NCI-H2196 (cell line): Measurements from ENCODE around the gene TIGD3.

Experiments
- DNase-seq: peaks from one replicate; lab custom pipeline; 2025; ENCODE audit not compliant: unreplicated experiment; lab: John Stamatoyannopoulos, UW

Gene TIGD3

DNA sequence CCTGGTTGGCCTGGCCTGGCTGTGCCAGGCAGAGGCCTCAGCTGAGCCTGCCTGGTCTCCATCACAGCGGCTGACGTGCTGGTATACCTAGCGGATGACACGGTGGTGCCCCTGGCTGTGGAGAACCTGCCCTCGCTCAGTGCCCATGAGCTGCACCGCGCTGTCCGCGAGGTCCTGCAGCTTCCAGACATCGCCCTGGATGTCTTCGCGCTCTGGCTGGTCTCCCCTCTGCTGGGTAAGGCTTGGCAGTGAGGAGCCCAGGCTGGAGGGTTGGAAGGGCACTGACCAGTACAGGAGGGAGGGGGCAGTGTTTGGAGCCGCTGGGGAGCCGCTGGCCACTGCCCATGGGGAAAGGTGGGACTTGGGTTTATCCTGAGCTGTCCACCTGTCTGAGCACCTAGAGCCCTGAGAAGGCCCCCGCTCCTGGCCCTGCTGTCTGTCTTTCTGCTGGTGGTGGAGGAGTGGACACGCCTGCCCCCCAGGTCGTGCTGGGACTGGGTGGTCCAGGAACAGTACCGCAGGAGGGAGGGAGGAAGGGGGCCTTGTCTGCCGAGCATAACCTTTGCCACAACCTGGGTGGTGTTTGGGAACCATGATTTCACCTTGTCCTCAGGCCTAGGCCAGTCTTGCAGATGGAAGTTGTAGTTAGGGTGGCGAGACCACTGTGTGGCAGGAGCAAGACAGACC lies 34.9 kb downstream of the TIGD3 start:
- DNase-seq, result no peak

DNA sequence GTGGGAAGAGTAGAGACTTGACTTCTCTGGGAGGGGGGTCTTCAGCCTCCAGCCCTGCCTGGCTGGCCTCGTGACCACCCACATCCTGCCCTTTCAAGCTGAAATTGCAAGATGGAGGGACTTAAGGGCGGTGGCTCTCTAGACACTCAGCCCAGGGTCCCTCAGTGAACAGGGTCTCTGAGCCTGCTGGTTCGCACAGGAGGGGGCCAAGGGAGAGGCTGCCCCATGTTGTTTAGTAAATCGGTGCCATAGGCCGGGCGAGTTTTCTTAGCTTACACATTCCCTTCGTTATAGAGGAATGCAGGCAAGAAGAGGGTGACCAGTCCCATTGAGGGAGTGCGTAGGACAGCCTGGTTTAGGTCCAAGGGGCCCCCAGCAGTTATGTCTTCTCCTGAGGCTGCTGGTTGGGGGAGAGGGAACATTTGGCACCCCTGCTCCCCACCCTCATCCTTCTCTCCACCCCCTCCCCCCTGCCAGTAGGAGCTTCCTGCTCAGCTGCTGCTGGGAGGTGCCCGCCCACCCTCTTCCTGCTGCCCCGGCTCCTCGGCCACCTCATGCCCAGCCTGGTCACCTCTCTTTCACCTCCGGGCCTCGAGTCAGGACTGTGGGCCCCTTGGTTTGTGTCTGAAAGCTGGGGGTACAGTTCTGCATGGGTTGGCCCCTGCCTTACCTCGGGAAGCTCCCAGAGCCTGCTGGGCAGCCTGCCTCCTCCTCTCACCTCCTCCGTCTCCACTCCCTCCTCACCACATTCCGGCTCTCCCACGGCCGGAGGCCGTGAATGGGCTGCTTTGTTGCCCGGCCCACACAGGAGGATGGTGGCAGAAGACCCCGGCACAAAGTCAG lies 35.8 kb downstream of the TIGD3 start:
- no peak for DNase-seq

DNA sequence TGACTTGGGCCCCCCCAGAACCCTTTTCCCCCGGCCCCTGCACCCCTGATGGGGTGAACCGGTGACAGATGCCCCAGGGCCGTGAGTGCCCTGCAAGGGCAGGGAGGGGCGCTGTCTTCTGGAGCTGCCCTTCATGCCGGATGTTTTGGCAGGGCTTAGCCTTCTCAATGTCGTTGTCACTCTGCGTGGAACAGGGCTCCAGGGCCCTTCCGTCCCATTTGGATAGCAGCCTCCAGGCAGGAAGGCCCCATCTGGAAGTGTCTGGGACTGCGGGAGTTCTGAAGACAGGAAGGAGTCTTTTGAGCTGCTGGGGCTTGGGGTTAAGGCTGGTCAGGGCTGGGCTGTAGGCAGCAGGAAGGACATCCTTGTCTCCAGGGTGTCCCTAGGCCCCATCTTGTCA lies 36.4 kb downstream of the TIGD3 start:
- DNase-seq, result no peak

- DNase-seq, result no peak
Observed at GRCh38 chr11:65392186-65392829, 37.8 kb downstream of the TIGD3 start.

- DNase-seq, result no peak
Observed at GRCh38 chr11:65392899-65393298, 38.3 kb downstream of the TIGD3 start.

- no peak for DNase-seq
Observed at GRCh38 chr11:65393513-65394079, 39.0 kb downstream of the TIGD3 start.

DNA sequence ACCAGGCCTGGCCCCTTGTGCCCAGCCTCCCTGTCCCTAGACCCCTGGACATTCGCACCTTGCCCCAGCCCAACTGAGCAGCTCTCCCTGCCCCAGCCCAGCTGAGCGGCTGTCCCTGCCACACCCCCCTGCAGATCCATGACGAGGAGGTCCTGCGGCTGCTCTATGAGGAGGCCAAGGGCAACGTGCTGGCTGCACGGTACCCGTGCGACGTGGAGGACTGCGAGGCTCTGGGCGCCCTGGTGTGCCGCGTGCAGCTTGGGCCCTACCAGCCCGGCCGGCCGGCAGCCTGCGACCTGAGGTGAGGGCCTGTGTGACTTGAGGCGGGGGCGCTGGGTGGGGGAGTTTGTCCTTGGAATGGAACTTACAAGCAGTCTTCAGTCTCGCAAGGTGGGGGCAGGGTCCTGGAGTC lies 39.6 kb downstream of the TIGD3 start:
- DNase-seq, result no peak

DNA sequence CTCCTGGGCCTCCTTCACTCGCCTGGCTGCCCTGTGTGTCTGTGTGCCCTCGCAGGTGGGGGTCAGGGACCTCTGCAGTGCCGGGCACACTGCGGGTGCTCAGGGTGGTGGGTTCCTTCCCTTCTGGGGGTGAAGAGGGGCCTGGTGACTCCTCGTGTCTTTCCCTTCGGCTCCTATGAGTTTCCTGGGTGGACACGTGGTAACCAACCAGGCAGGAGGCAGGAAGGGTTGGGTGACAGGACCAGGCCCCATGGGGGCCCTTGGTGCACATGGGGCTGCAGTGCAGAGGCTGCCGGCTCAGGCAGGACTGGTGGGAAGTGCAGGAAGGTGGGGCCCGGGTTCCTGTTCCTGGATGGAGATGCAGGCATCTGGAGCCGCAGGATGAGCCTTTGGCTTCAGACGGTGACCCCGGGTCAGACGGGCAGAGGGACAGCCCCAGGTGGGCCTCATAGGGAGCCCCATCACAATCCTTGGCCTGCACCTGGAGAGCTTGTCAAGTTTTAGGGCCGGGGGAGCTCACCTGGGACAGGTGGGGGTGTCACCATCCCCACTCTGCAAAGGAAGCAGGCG lies 41.5 kb downstream of the TIGD3 start:
- no peak for DNase-seq

- no peak for DNase-seq
Observed at GRCh38 chr11:65396769-65397745, 42.5 kb downstream of the TIGD3 start.

- no peak for DNase-seq
Observed at GRCh38 chr11:65398362-65398910, 43.9 kb downstream of the TIGD3 start.

- DNase-seq, result no peak
Observed at GRCh38 chr11:65399249-65399648, 44.7 kb downstream of the TIGD3 start.

GRCh38 chr11:65399845-65400244 lies 45.3 kb downstream of the TIGD3 start:
- no peak for DNase-seq

GRCh38 chr11:65400307-65401072 lies 45.9 kb downstream of the TIGD3 start:
- no peak for DNase-seq

- DNase-seq, result no peak
Observed at GRCh38 chr11:65401073-65401802, 46.7 kb downstream of the TIGD3 start.

GRCh38 chr11:65401803-65402248 lies 47.3 kb downstream of the TIGD3 start:
- DNase-seq, result no peak

DNA sequence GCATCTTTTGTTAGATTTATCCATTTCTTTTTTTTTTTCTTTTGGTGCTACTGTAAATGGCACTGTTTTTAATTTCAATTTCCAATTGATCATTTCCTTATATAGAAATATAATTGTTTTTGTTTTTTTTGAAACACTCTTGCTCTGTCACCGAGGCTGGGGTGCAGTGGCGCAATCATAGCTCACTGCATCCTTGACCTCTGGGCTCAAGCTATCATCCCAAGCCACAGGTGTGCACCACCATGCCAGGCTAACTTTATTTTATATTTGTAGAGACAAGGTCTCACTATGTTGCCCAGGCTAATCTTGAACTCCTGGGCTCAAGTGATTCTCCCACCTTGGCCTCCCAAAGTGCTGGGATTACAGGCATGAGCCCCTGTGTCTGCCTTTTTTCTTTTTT lies 48.2 kb downstream of the TIGD3 start:
- no peak for DNase-seq

GRCh38 chr11:65403607-65404121 lies 49.1 kb downstream of the TIGD3 start:
- no peak for DNase-seq

DNA sequence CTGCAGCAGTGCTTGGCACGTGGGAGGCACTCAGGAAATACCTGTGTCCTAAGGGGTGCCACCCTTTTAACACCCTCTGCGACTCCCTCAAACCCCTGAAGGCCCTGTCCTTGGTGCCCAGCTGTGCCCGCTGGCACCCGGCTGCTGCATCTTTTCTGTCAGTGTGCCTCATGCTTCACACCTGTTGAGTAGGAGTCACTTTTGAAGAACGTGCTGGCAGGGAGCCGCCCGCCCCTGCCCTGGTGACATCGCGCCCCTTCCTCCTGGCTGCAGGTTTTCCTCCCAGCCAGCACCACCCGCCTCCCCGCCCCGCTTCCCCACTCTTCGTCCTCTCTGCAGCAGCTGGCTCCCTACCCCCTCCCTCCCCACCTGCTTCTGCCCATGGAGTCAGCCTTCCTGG lies 49.7 kb downstream of the TIGD3 start:
- DNase-seq, result no peak
